T47D (cell line): Measurements from ENCODE around the gene MRPL55.

ENCODE experiments used
- DNase-seq, 2 experiments: peaks; one replicate each; pipeline versions ENCODE4 v3.0.0 to v3.0.0-alpha.2; 2011 to 2012; ENCODE audit warnings: low read depth in 1 of 2, low spot score in 1 of 2
- JUND ChIP-seq: IDR thresholded peaks from 2 replicates; pipeline ENCODE4 v1.6.1; 2012; ENCODE audit warnings: low read depth
- in situ Hi-C: cut with HindIII; loops from 2 replicates; pipeline ENCODE4 v1.10.0; 2016; ENCODE audit warnings: low sequenced_read_pairs, low pct_unique_long_range_greater_than_20kb

Gene MRPL55

GRCh38 chr1:228145463-228146416 is 36.6 kb upstream of the MRPL55 start:
- TF ChIP-seq JUND, result no peak
- in situ Hi-C loops, result no loop called here
- DNase-seq, result no peak

- no peak for DNase-seq
- TF ChIP-seq JUND, result no peak
- in situ Hi-C loops, result no loop called here
Measured at GRCh38 chr1:228144993-228145343, 35.9 kb upstream of the MRPL55 start.

GRCh38 chr1:228144193-228144992 is 35.3 kb upstream of the MRPL55 start:
- TF ChIP-seq JUND, result no peak
- peak in 1 of 2 experiments; percentile 32 for DNase-seq
- in situ Hi-C loops, result no loop called here

- in situ Hi-C loops, result no loop called here
- no peak for TF ChIP-seq JUND
- DNase-seq, result no peak
Measured at GRCh38 chr1:228143480-228144192, 34.5 kb upstream of the MRPL55 start.

- TF ChIP-seq JUND, result no peak
- DNase-seq, result no peak
- in situ Hi-C loops, result no loop called here
Measured at GRCh38 chr1:228142701-228143136, 33.6 kb upstream of the MRPL55 start.

GRCh38 chr1:228142155-228142691 is 33.1 kb upstream of the MRPL55 start:
- DNase-seq, result no peak
- in situ Hi-C loops, result no loop called here
- TF ChIP-seq JUND, result no peak

- DNase-seq, result peak in 1 of 2 experiments; percentile 46
- no peak for TF ChIP-seq JUND
- in situ Hi-C loops, result no loop called here
Measured at GRCh38 chr1:228141226-228142044, 32.3 kb upstream of the MRPL55 start.

GRCh38 chr1:228140724-228141225 is 31.7 kb upstream of the MRPL55 start:
- DNase-seq, result no peak
- in situ Hi-C loops, result no loop called here

GRCh38 chr1:228139931-228140723 is 31.0 kb upstream of the MRPL55 start, which contains the start of gene GUK1:
GUK1 (plus strand) TSS chr1:228140279; CDS start chr1:228140303, 24 bp downstream.
- peak; percentile 98 to 100 for DNase-seq
- no peak for TF ChIP-seq JUND
- in situ Hi-C loops, result no loop called here

More at GRCh38 chr1:228140724-228141225, 31.7 kb upstream of the MRPL55 start:
- TF ChIP-seq JUND, result no peak

GRCh38 chr1:228139406-228139930 is 30.4 kb upstream of the MRPL55 start:
- DNase-seq, result no peak
- TF ChIP-seq JUND, result no peak
- in situ Hi-C loops, result no loop called here
